ENCODE results near the gene OLFM2. TPM values are rescaled to one million over a fixed set of nuclear protein-coding genes. Genes with fewer than 3 reads are reported as not detected.

OLFM2 gene
- total and polyA plus RNA-seq, 2 experiments from 2014 or later = 8.9 to 11.6 TPM

- Histone ChIP-seq H3K27me3 (replicated peaks; ENCODE audit: insufficient read depth) (no peaks in the 10 kb centered on the region), H2AFZ (no peak overlapping the region), H3K9me2 (ENCODE audit: insufficient read depth) (no peaks in the 10 kb centered on the region), H3K79me2 (ENCODE audit: insufficient read depth) (no peaks in the 10 kb centered on the region), H3K9ac (no peak overlapping the region), H3K4me2 (ENCODE audit: unreplicated experiment) (no peak overlapping the region), H3F3A (ENCODE audit: insufficient read depth) (no peaks in the 10 kb centered on the region), H3K9me3 (ENCODE audit: low read depth) (no peaks in the 10 kb centered on the region), H3K4me1 (ENCODE audit: insufficient read depth) (no peaks in the 10 kb centered on the region), H3K4me3 (no peak overlapping the region), H4K20me1 (ENCODE audit: insufficient read depth) (no peaks in the 10 kb centered on the region), H3K27ac (no peak overlapping the region), H3K36me3 (ENCODE audit: low read depth) (no peaks in the 10 kb centered on the region)
- WGBS, 2 experiments (ENCODE audit: low coverage in 1 of 2, low lambda C conversion rate in 2 of 2, missing lambda C conversion rate in 2 of 2) = 84 to 85% methylated on average over 8 of the region's 8 CpGs
- in situ Hi-C loops (cut with MboI) = no loop called here
- no peak for DNase-seq
- TF ChIP-seq EZH2 (IDR thresholded peaks at IDR 0.05; ENCODE audit: insufficient read depth, poor library complexity, severe bottlenecking) (no peak), EZH2phosphoT487 (IDR thresholded peaks at IDR 0.05; ENCODE audit: insufficient read depth, low read depth) (no peak)
Observed at GRCh38 chr19:9872618-9873242, 63.6 kb downstream of the OLFM2 start.

GRCh38 chr19:9871626-9872338 is 64.5 kb downstream of the OLFM2 start:
- in situ Hi-C loops (cut with MboI) = no loop called here
- no peak for TF ChIP-seq EZH2 (IDR thresholded peaks at IDR 0.05; ENCODE audit: insufficient read depth, poor library complexity, severe bottlenecking)
- no peak for TF ChIP-seq EZH2phosphoT487 (IDR thresholded peaks at IDR 0.05; ENCODE audit: insufficient read depth, low read depth)
- Histone ChIP-seq H3K27ac (no peak overlapping the region), H4K20me1 (ENCODE audit: insufficient read depth) (no peaks in the 10 kb centered on the region), H3K79me2 (ENCODE audit: insufficient read depth) (no peaks in the 10 kb centered on the region), H3K36me3 (ENCODE audit: low read depth) (no peaks in the 10 kb centered on the region), H3K9me2 (ENCODE audit: insufficient read depth) (no peaks in the 10 kb centered on the region), H3K4me1 (ENCODE audit: insufficient read depth) (no peaks in the 10 kb centered on the region), H3F3A (ENCODE audit: insufficient read depth) (no peaks in the 10 kb centered on the region), H2AFZ (no peak overlapping the region), H3K4me2 (ENCODE audit: unreplicated experiment) (no peak overlapping the region), H3K9me3 (ENCODE audit: low read depth) (no peaks in the 10 kb centered on the region), H3K27me3 (replicated peaks; ENCODE audit: insufficient read depth) (no peaks in the 10 kb centered on the region), H3K9ac (no peak overlapping the region), H3K4me3 (no peak overlapping the region)
- 61 to 70% methylated on average over 16 of the region's 16 CpGs for WGBS, 2 experiments (ENCODE audit: low coverage in 1 of 2, low lambda C conversion rate in 2 of 2, missing lambda C conversion rate in 2 of 2)
- no peak for DNase-seq

- no peak overlapping the region for H3K9ac ChIP-seq
- no peak overlapping the region for H3K27ac ChIP-seq
- H3K36me3 ChIP-seq (ENCODE audit: low read depth) = no peaks in the 10 kb centered on the region
- H4K20me1 ChIP-seq (ENCODE audit: insufficient read depth) = no peaks in the 10 kb centered on the region
- no peak for DNase-seq
- H2AFZ ChIP-seq = no peak overlapping the region
- no peak for TF ChIP-seq EZH2phosphoT487 (IDR thresholded peaks at IDR 0.05; ENCODE audit: insufficient read depth, low read depth)
- TF ChIP-seq EZH2 (IDR thresholded peaks at IDR 0.05; ENCODE audit: insufficient read depth, poor library complexity, severe bottlenecking) = no peak
- no peaks in the 10 kb centered on the region for H3K9me2 ChIP-seq (ENCODE audit: insufficient read depth)
- no peaks in the 10 kb centered on the region for H3F3A ChIP-seq (ENCODE audit: insufficient read depth)
- H3K4me3 ChIP-seq = no peak overlapping the region
- H3K4me1 ChIP-seq (ENCODE audit: insufficient read depth) = no peaks in the 10 kb centered on the region
- H3K4me2 ChIP-seq (ENCODE audit: unreplicated experiment) = no peak overlapping the region
- in situ Hi-C loops (cut with MboI) = no loop called here
- H3K9me3 ChIP-seq (ENCODE audit: low read depth) = no peaks in the 10 kb centered on the region
- no peaks in the 10 kb centered on the region for H3K27me3 ChIP-seq (replicated peaks; ENCODE audit: insufficient read depth)
- WGBS, 2 experiments (ENCODE audit: low coverage in 1 of 2, low lambda C conversion rate in 2 of 2, missing lambda C conversion rate in 2 of 2) = 23 to 27% methylated on average over 7 of the region's 7 CpGs
- no peaks in the 10 kb centered on the region for H3K79me2 ChIP-seq (ENCODE audit: insufficient read depth)
Observed at GRCh38 chr19:9868983-9869617, 67.2 kb downstream of the OLFM2 start.

- Histone ChIP-seq H3K27ac (no peak overlapping the region), H3K9me3 (ENCODE audit: low read depth) (no peaks in the 10 kb centered on the region), H4K20me1 (ENCODE audit: insufficient read depth) (no peaks in the 10 kb centered on the region), H3K9me2 (ENCODE audit: insufficient read depth) (no peaks in the 10 kb centered on the region), H3K36me3 (ENCODE audit: low read depth) (no peaks in the 10 kb centered on the region), H3K79me2 (ENCODE audit: insufficient read depth) (no peaks in the 10 kb centered on the region), H3K4me1 (ENCODE audit: insufficient read depth) (no peaks in the 10 kb centered on the region), H3K9ac (no peak overlapping the region), H3K4me2 (ENCODE audit: unreplicated experiment) (no peak overlapping the region), H2AFZ (no peak overlapping the region), H3F3A (ENCODE audit: insufficient read depth) (no peaks in the 10 kb centered on the region), H3K27me3 (replicated peaks; ENCODE audit: insufficient read depth) (no peaks in the 10 kb centered on the region), H3K4me3 (no peak overlapping the region)
- WGBS, 2 experiments (ENCODE audit: low coverage in 1 of 2, low lambda C conversion rate in 2 of 2, missing lambda C conversion rate in 2 of 2) = 54 to 56% methylated on average over 13 to 16 of the region's 16 CpGs
- no peak for DNase-seq
- in situ Hi-C loops (cut with MboI) = no loop called here
- TF ChIP-seq EZH2 (IDR thresholded peaks at IDR 0.05; ENCODE audit: insufficient read depth, poor library complexity, severe bottlenecking) = no peak
- TF ChIP-seq EZH2phosphoT487 (IDR thresholded peaks at IDR 0.05; ENCODE audit: insufficient read depth, low read depth) = no peak
Observed at GRCh38 chr19:9865732-9866501, 70.4 kb downstream of the OLFM2 start.
